Measurements from ENCODE around the gene DAPK1.
A peak's percentile ranks its signal among the peaks of the same experiment; 100 is the strongest.
"Not testable (repeated sequence)": the region's sequence is repeated elsewhere in the genome, so short reads cannot be mapped to it uniquely, and the experiment has no call there.

Gene DAPK1

GRCh38 chr9:87498811-87499360, 1.2 kb downstream of the DAPK1 start:
- DNase-seq = no peak

DNA sequence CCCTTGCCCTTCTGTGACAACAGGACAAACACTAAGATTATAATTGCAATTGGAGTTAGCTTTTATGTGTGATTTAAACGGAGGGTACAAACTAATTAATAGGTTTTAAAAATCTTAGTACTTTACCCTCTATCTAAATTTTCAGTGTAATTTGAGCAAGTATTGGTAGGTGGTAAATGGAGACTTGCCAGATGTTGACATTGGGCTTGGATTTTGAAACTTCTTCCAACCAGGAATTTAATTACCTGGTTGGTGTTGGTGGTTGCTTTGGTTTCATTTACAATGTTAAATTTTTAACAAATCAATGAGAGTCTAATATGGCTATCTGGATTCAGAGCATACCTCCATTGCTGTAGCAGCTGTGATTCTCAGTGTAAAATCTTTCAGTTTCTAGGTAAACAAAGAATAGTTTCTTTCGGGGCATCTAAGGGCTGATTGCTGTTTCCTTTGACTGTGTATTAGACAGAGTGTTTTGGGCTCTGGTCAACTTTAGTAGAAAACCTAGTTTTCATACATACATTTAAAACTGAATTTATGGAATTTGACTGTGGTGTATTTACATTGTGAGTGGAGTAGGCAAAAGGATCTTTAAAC, 1.9 kb downstream of the DAPK1 start:
- DNase-seq = no peak

DNA sequence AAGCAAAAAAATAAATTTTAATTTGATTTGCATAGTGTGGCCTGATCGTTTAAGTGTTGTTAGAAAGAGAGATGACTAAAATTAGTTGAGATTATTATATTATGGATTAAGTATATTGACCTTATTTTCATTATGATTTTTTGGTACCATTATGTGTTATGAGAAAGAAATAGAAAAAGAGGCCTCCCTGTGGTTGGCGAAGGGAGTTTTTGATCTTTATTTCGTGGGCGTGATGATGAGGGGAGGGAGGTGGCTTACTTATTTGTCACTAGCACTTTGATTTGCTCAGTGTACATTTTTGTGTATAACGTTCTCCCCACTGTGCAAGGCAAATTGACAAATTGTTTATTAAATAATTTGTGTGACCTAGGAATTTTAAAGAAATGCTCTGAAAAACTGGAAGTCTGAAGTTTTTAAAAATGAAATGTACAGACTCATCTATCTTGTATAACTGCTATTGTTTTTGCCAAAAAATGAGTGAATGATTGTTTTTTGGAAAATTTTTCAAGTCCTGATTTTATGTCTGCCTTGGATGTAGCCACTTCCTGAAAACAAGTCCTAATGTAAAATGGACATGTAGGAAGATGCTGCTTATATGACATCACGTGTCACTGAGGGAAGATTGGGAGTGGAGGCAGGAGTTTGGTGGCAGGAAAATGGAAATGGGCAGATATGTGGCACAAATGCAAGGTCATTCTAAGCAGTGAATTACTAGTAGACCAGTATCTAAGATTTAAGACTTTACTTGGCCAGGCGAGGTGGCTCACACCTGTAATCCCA, 3.0 kb downstream of the DAPK1 start:
- peak in 1 of 2 experiments; percentile 7 for DNase-seq

DNA sequence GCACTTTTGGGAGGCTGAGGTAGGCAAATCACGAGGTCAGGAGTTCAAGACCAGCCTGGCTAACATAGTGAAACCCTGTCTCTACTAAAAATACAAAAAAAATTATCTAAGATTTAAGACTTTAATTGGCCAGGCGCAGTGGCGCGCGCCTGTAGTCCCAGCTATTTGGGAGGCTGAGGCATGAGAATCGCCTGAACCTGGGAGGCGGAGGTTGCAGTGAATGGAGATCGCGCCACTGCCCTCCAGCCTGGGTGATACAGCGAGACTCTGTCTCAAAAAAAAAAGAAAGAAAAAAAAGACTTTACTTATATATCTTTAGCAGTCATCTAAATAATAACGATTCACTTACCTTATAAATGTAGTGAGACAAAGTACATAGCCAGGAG, 3.6 kb downstream of the DAPK1 start:
- not testable (repeated sequence) for DNase-seq

- DNase-seq = no peak
Measured at GRCh38 chr9:87501806-87502205, 4.1 kb downstream of the DAPK1 start.

DNA sequence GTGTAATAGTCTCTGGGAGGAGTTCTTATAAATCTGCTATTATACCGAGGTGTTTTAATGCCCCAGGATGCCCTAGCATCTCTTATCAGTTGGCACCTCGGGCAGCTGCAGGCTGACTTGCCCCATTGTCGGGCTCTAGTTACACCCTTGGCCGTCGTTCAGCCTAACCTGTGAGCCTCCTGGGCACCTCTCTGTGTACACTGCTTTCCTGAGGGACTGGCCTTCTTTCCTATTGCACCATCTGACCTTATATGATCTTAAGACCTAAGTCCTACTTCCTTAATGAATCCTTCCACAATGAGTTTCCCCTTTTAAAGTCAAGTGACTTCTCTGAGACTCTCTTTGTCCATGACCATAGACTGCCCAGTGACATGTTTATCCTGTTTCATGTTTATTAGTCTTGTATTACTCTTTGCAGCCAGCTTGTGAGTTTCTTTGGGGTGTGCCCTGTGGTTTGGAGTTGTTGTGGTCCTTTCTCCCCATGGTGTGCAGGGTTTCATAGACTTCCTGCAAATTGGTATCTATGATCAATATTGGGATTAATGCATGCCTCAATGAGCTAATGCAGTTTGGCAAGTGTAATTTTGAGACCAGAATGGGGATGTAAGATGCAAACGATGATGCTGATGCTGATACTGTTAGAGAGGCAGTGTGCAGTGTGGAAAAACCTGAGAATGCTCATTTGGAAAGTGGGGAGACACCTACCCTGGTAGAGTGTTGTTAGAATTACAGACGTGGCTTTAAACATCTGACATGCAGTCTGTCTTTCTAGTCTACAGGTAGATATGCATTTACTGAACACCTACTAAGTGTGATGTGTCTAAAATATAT, 4.9 kb downstream of the DAPK1 start:
- DNase-seq = peak; percentile 21 to 30

DNA sequence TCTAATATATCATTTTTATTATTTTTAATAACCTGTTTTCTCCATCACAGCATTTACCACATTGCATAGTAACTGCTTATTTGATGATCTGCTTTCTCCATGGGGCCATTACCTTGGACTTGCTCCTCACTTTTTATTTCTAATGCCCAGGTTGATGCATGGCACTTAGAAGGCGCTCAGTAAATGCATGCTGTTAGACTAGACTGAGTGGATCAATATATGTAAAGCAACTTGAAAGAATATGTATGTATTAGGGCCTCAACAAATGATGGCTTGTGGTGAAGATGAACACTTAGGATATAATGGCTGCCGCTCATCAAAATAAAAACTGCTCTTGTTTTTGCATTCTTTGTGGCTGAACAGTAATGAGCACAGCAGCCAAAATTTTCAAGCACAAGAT, 5.8 kb downstream of the DAPK1 start:
- DNase-seq = no peak

DNA sequence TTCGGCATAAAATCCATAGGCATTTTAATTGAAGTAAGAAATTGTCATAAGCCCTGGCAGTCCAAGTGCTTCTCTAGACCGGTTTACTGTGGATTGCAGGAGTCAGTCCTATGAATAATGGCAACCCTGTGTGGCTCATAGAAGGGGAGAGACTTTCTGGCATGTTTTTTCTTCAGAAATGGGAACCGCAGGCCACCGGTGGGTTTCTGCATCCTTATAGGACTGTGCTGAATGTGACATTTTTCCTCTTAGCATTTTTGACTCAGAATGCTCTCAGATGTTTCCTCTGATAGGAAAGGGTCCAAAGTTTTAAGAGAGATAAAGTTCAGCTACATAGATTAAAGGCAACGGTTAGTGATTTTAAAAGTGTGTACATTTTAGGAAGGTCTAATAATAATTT, 6.3 kb downstream of the DAPK1 start:
- DNase-seq = peak; percentile 19 to 31

GRCh38 chr9:87504938-87505337, 7.3 kb downstream of the DAPK1 start:
- no peak for DNase-seq

DNA sequence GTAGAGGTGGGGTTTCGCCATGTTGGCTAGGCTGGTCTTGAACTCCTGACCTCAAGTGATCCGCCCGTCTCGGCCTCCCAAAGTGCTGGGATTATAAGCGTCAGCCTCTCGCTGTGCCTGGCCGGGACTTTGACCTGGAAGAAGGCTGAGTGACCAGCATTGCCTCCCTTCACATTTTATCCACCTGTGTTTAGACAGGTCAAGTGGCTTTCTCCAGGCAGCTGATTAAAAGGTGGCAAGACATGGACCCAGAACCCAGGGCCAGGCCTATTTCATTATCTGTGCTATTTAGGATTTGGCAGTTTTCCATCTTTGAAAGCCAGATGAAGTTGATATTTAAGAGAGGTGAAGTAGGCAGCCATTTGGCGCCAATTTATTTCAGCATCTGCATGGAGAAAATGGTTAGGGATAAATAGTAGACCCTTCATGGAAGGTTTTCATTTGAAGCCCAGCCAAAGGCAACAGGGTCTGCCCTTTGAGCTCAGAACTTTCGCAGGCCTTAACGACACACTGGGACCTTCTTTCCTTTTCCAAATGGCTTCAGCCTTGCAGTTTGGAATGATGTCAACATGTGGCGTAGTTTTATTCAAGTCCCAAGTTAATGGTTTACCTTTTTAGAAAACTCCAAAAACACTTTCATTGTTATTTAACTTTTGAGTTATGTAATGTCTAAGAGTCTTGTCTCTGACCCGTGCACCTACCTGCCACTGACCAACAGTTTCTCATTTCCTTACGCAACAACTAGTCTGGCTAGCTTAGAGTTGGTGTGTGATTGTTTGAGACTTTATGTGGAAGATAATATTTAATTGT, 8.4 kb downstream of the DAPK1 start:
- DNase-seq = no peak

GRCh38 chr9:87507576-87507975, 9.9 kb downstream of the DAPK1 start:
- DNase-seq = no peak

DNA sequence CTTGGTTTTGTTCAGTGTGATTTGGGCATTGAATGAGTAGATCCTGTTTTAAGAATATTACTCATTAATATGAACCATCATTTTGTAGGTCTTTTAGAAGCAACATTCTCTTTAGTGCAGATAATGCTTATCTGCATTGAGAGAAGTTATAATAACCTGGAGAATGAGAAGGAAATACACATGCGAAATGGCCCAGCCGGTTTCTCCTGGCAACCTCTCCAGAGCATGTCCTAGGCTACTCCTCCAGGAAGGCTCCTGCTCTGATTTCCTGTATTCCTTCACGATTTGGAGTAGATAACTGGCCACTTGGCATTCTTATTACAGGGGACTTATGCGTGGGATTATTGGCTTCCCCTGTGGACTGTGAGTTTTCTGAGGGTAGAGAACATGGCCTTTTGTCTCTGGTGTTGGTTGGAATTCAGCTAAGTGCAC, 12.6 kb downstream of the DAPK1 start:
- DNase-seq = no peak

- DNase-seq = no peak
Measured at GRCh38 chr9:87512311-87512710, 14.6 kb downstream of the DAPK1 start.

GRCh38 chr9:87513161-87513560, 15.5 kb downstream of the DAPK1 start:
- no peak for DNase-seq

DNA sequence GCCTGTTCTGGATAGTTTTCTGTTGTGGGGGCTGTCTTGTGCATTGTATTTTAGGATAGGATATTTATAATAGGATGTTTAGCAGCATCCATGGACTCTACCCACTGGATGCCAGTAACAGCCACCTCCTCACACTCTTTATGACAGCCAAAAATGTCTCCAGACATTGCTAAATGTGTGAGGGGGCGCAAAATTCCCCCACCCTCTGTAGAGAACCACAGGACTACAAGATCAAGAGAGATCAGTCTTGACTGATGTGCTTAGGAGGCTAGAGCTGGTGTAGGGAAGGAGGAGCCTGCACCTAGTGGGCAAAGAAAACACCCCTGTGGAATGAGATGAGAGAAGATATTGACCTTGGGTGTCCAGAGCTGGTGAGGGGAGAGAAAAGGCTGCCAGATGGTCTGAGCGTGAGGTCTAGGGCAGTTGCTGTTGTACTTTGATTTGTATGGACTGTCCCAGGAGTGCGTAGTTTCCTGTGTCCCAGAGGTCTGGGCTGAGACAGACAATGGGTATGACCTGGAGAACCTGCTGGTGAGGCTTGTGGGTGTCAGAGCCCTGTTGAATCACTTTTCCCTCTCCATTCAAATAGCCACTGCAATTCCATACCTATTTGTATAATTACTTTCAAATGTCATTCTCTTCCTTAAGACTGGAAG, 16.3 kb downstream of the DAPK1 start:
- DNase-seq = no peak

GRCh38 chr9:87515006-87515405, 17.3 kb downstream of the DAPK1 start:
- no peak for DNase-seq

GRCh38 chr9:87515588-87516221, 18.0 kb downstream of the DAPK1 start:
- no peak for DNase-seq

DNA sequence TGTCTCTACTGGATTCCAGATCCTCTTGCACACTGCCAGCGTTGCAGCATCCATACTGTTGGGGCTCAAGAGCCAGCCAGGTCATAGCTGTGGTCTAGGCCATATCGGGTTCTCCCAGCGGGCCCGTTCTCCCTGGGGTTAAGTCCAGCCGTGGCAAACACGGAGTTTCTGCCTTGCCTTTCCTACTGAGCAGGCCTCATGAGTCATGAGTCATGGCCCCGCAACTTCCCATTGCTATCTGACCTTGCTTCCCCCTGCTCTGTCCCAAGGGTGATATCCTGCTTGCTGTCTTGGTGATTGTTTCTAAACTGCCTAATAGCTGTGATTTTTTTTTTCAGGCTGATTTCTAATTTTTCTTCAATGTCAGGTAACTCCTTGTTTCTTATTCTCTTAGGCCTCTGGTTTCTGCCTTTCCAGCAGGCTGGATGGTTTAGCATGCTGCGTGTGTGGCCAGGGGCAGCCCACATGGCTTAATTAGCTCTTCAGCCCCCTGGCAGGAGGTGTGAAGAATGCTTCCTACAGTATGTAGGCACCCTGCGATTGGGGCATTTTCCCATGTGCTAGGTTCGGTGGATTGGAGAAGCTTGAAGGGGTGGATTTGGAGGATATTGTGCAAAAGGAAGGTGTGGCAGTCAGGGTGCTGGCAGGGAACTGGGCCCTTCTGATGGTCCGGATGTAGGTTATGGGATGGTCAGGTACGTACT, 18.7 kb downstream of the DAPK1 start:
- DNase-seq = peak; percentile 70 to 73

DNA sequence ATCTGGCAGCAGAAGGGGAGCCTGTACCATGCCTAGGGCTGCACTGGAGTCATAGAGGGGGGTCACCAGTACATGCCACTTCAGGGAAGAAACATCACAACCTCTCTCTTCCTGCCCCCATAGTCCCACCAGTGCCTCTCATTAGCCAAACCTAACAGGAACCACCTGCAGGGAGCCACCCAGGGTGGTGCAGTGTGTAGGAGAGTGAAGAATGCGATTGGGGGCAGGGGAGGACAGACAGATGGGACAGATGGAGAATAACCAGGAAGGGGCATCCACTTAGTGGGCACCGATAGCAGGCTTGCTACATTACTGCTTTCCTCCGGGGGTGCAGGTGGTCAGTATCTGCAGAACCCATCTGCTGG, 19.2 kb downstream of the DAPK1 start:
- no peak for DNase-seq

DNA sequence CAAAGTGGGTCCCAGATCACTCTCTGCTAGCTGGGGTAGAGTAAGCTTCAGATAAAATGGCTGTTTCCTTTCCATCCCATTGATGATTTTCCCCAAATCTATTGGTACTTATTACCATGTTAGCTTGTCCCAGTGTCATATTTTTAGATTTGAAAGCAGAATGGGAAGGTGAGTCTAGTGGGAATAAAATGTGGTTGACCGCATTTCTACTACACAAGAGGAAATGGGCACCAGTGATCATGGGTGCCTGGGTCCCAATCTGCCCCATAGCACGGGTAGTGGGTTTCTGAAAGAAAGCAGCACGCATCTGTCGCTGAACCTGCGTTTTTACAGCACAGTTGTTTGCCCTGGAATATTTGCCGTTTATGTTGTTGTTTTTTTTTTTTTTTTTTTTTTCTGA, 20.1 kb downstream of the DAPK1 start:
- DNase-seq = no peak
